ENCODE measurements around the gene LETMD1.
A peak's percentile ranks its signal among the peaks of the same experiment; 100 is the strongest.

LETMD1 gene

DNA sequence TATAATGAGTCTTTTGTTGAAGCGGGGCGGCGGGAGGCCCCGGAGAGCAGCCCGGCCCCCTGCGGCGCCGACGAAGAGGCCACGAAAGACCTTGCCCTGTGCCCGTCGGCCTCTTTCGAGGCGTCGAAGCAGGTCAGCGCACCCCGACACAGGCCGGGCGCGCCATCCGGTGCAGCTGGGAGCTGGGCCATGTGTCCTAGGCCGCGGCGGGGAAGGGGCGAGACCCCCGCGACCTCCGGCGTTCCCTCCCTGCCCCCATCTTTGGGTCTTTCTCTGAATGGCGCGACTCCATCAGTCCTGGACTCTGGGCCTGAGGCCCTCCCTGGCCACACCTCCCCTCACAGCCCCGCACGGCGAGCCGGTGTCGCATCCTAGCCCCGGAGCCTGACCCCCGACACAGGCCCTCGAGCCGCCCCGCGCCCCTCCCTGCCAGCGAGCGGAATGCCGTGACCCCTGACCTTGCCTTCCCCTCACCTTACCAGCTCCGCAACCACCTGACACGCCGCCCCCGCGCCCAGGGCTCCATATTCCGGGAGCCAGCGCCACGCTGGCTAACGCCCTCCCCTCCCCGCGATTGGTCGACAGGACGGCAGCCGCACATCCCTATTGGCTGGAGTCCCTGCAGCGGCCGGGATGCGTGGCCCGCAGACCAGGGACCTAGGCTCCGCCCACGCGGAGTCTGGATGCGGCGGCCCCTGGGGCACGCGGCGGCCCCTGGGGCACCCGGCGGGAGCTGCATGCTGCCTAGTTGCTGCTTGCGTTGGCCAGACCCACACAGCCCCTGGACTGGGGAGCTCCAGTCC, 22.1 kb upstream of the LETMD1 start, which contains the start of gene SLC11A2 (continued):
- peak; percentile 97 for TF ChIP-seq BCL11B (tag by site-specific recombination; IDR thresholded peaks at IDR 0.05; ENCODE audit: low read depth)
- TF ChIP-seq, protein P1, sequence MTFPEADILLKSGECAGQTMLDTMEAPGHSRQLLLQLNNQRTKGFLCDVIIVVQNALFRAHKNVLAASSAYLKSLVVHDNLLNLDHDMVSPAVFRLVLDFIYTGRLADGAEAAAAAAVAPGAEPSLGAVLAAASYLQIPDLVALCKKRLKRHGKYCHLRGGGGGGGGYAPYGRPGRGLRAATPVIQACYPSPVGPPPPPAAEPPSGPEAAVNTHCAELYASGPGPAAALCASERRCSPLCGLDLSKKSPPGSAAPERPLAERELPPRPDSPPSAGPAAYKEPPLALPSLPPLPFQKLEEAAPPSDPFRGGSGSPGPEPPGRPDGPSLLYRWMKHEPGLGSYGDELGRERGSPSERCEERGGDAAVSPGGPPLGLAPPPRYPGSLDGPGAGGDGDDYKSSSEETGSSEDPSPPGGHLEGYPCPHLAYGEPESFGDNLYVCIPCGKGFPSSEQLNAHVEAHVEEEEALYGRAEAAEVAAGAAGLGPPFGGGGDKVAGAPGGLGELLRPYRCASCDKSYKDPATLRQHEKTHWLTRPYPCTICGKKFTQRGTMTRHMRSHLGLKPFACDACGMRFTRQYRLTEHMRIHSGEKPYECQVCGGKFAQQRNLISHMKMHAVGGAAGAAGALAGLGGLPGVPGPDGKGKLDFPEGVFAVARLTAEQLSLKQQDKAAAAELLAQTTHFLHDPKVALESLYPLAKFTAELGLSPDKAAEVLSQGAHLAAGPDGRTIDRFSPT (tag by site-specific recombination; IDR thresholded peaks at IDR 0.05): peak; percentile 100
- no peak for TF ChIP-seq ZNF302 (tag by site-specific recombination; IDR thresholded peaks at IDR 0.05; ENCODE audit: low read depth)
- TF ChIP-seq ZNF658 (tag by site-specific recombination; IDR thresholded peaks at IDR 0.05): no peak
- TF ChIP-seq SETDB1 (IDR thresholded peaks at IDR 0.05; ENCODE audit: insufficient read length, low read length): no peak
- peak; percentile 93 for TF ChIP-seq SP2 (tag by site-specific recombination; IDR thresholded peaks at IDR 0.05)
- no peak for TF ChIP-seq ZNF202 (tag by site-specific recombination; IDR thresholded peaks at IDR 0.05; ENCODE audit: borderline replicate concordance)
- no peak for TF ChIP-seq ZNF350 (tag by site-specific recombination; IDR thresholded peaks at IDR 0.05)
- no peak for TF ChIP-seq ZNF701 (tag by site-specific recombination; IDR thresholded peaks at IDR 0.05)
- peak; percentile 98 for TF ChIP-seq GLIS2 (tag by site-specific recombination; IDR thresholded peaks at IDR 0.05)
- TF ChIP-seq ZNF660 (tag by site-specific recombination; IDR thresholded peaks at IDR 0.05): peak; percentile 52; the same call in 1 of the 2 replicates
- TF ChIP-seq, protein P2, sequence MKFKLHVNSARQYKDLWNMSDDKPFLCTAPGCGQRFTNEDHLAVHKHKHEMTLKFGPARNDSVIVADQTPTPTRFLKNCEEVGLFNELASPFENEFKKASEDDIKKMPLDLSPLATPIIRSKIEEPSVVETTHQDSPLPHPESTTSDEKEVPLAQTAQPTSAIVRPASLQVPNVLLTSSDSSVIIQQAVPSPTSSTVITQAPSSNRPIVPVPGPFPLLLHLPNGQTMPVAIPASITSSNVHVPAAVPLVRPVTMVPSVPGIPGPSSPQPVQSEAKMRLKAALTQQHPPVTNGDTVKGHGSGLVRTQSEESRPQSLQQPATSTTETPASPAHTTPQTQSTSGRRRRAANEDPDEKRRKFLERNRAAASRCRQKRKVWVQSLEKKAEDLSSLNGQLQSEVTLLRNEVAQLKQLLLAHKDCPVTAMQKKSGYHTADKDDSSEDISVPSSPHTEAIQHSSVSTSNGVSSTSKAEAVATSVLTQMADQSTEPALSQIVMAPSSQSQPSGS (tag by site-specific recombination; IDR thresholded peaks at IDR 0.05; ENCODE audit: low read depth): no peak
- TF ChIP-seq ZNF10 (tag by site-specific recombination; IDR thresholded peaks at IDR 0.05): peak; percentile 98
- no peak for TF ChIP-seq ZNF791 (tag by site-specific recombination; IDR thresholded peaks at IDR 0.05)
- TF ChIP-seq, protein P3, sequence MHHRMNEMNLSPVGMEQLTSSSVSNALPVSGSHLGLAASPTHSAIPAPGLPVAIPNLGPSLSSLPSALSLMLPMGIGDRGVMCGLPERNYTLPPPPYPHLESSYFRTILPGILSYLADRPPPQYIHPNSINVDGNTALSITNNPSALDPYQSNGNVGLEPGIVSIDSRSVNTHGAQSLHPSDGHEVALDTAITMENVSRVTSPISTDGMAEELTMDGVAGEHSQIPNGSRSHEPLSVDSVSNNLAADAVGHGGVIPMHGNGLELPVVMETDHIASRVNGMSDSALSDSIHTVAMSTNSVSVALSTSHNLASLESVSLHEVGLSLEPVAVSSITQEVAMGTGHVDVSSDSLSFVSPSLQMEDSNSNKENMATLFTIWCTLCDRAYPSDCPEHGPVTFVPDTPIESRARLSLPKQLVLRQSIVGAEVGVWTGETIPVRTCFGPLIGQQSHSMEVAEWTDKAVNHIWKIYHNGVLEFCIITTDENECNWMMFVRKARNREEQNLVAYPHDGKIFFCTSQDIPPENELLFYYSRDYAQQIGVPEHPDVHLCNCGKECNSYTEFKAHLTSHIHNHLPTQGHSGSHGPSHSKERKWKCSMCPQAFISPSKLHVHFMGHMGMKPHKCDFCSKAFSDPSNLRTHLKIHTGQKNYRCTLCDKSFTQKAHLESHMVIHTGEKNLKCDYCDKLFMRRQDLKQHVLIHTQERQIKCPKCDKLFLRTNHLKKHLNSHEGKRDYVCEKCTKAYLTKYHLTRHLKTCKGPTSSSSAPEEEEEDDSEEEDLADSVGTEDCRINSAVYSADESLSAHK (tag by site-specific recombination; IDR thresholded peaks at IDR 0.05): peak; percentile 25; the same call in 1 of the 2 replicates
- TF ChIP-seq ZBTB17 (tag by site-specific recombination; IDR thresholded peaks at IDR 0.05): peak; percentile 81
- TF ChIP-seq ZNF610 (tag by site-specific recombination; IDR thresholded peaks at IDR 0.05; ENCODE audit: borderline replicate concordance): peak; percentile 58
- TF ChIP-seq, protein P4, sequence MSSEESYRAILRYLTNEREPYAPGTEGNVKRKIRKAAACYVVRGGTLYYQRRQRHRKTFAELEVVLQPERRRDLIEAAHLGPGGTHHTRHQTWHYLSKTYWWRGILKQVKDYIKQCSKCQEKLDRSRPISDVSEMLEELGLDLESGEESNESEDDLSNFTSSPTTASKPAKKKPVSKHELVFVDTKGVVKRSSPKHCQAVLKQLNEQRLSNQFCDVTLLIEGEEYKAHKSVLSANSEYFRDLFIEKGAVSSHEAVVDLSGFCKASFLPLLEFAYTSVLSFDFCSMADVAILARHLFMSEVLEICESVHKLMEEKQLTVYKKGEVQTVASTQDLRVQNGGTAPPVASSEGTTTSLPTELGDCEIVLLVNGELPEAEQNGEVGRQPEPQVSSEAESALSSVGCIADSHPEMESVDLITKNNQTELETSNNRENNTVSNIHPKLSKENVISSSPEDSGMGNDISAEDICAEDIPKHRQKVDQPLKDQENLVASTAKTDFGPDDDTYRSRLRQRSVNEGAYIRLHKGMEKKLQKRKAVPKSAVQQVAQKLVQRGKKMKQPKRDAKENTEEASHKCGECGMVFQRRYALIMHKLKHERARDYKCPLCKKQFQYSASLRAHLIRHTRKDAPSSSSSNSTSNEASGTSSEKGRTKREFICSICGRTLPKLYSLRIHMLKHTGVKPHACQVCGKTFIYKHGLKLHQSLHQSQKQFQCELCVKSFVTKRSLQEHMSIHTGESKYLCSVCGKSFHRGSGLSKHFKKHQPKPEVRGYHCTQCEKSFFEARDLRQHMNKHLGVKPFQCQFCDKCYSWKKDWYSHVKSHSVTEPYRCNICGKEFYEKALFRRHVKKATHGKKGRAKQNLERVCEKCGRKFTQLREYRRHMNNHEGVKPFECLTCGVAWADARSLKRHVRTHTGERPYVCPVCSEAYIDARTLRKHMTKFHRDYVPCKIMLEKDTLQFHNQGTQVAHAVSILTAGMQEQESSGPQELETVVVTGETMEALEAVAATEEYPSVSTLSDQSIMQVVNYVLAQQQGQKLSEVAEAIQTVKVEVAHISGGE (tag by site-specific recombination; conservative IDR thresholded peaks at IDR 0.05; ENCODE audit: low read depth): no peak
- peak; percentile 91 for TF ChIP-seq ZNF561 (tag by site-specific recombination; IDR thresholded peaks at IDR 0.05; ENCODE audit: borderline replicate concordance)
- TF ChIP-seq TRIM28 (IDR thresholded peaks at IDR 0.05; ENCODE audit: borderline replicate concordance, low read length): no peak
- no peak for TF ChIP-seq ZNF169 (tag by site-specific recombination; IDR thresholded peaks at IDR 0.05)
- peak; percentile 63; the same call in 1 of the 2 replicates for TF ChIP-seq ZSCAN30 (tag by site-specific recombination; IDR thresholded peaks at IDR 0.05)
- TF ChIP-seq HOXD13 (CRISPR knock-in tag; IDR thresholded peaks at IDR 0.05; ENCODE audit: borderline replicate concordance): no peak
- TF ChIP-seq, protein P5, sequence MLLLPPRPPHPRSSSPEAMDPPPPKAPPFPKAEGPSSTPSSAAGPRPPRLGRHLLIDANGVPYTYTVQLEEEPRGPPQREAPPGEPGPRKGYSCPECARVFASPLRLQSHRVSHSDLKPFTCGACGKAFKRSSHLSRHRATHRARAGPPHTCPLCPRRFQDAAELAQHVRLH (tag by site-specific recombination; IDR thresholded peaks at IDR 0.05): peak; percentile 61
- no peak for TF ChIP-seq ZNF354C (tag by site-specific recombination; IDR thresholded peaks at IDR 0.05; ENCODE audit: borderline replicate concordance, low read depth)
- no peak for TF ChIP-seq ZNF521 (tag by site-specific recombination; IDR thresholded peaks at IDR 0.05)
- TF ChIP-seq PRDM1 (tag by site-specific recombination; IDR thresholded peaks at IDR 0.05): no peak
- TF ChIP-seq ZNF677 (tag by site-specific recombination; IDR thresholded peaks at IDR 0.05): no peak
- TF ChIP-seq ZNF624 (tag by site-specific recombination; IDR thresholded peaks at IDR 0.05): 0 out of 2 replicates have a peak, but pooled peaks have one; percentile 62
- TF ChIP-seq IKZF3 (tag by site-specific recombination; IDR thresholded peaks at IDR 0.05): peak; percentile 83

Data from HEK293 (cell line).